Prostate gland (tissue), 2 donors: ENCODE data around the gene NEK6. TPM values are rescaled to one million over a fixed set of nuclear protein-coding genes. Genes with fewer than 3 reads are reported as not detected.
"Not testable (repeated sequence)": the region's sequence is repeated elsewhere in the genome, so short reads cannot be mapped to it uniquely, and the experiment has no call there.

ENCODE experiments used
- DNase-seq: peaks from one replicate; pipeline ENCODE4 v3.0.0-alpha.2; 2019; ENCODE audit warnings: low spot score
- H3K27ac ChIP-seq, 2 donors: fragments of 200-600 bp; sonication (generic); 2 replicates each; pipeline ENCODE4 v1.5.1; 2017 to 2019
- H3K27me3 ChIP-seq: fragments of 200-600 bp; sonication (generic); replicated peaks from 2 replicates; pipeline ENCODE4 v1.5.1; 2019; ENCODE audit not compliant: insufficient read depth
- H3K36me3 ChIP-seq, 2 donors: fragments of 200-600 bp; sonication (generic); 1 replicate in 1 of 2; 2 replicates in 1 of 2; pipeline versions ENCODE4 v1.5.1 to v1.8.1; 2017 to 2019
- H3K4me1 ChIP-seq: fragments of 200-600 bp; sonication (generic); replicated peaks from 2 replicates; pipeline ENCODE4 v1.5.1; 2019
- H3K4me3 ChIP-seq, 2 donors: fragments of 200-600 bp; sonication (generic); 2 replicates each; pipeline ENCODE4 v1.5.1; 2017 to 2019
- H3K9me3 ChIP-seq: fragments of 200-600 bp; sonication (generic); 2 replicates; pipeline ENCODE4 v1.5.1; 2017
- POLR2A ChIP-seq: fragments of 450-650 bp; IDR thresholded peaks from one replicate; pipeline ENCODE4 v1.6.1; 2016; ENCODE audit warnings: antibody characterized with exemption, mild to moderate bottlenecking
- POLR2AphosphoS5 ChIP-seq: sonication (generic); formaldehyde crosslinking; IDR thresholded peaks from one replicate; pipeline ENCODE4 v1.6.1; 2017; ENCODE audit warnings: antibody characterized with exemption
- WGBS: methylation state at CpG from one replicate; pipeline ENCODE4 v1.1.5; 2018; 5-methylcytosine and 5-hydroxymethylcytosine counted together
- intact Hi-C: fragments of 100-400 bp; cut with DNase I; formaldehyde crosslinking; loops from one replicate; pipeline ENCODE4 v1.14.2; 2022
- total RNA-seq, 2 donors: library from RNA; depleted of rRNA; stranded (reverse); fragments of >200 nt; gene quantifications; one replicate each; pipeline ENCODE4 v1.1.0, GENCODE V29; 2016
- TF ChIP-seq, protein P1 (sequence below), 4 experiments: fragments of 200-600 bp in 2 of 4; fragments of 450-650 bp in 2 of 4; sonication (generic) in 2 of 4; IDR thresholded peaks; 1 replicate in 3 of 4; 2 replicates in 1 of 4; pipeline ENCODE4 v1.5.1; 2016 to 2019; ENCODE audit warnings: antibody characterized with exemption in 4 of 4, mild to moderate bottlenecking in 2 of 4, moderate library complexity in 2 of 4

The NEK6 gene
- total RNA-seq, 2 donors from 2014 or later = 32.3 to 44.2 TPM

DNA sequence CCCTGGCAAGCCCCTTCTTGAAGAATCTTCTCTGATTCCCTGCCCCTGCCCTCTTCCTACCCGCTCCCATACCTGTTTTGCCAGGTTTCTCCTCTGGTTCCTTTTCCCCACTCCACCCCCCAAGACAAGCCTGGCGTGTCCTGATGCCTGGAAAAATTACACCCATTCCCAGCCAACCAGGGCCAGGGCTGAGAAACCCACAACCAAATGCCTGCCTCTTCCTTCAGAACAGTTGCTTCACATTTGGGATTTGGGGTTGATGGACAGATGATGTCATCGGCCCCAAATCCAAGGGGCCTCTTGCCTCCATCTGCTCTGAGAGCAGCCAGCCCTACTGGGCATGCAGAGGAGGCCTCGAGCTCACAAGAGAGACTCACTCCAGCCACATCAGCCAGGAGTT is 8.8 kb upstream of the NEK6 start:
- 76% methylated on average over 4 of the region's 4 CpGs for WGBS
- TF ChIP-seq POLR2AphosphoS5 (no peak), POLR2A (no peak)
- TF ChIP-seq, protein P1, sequence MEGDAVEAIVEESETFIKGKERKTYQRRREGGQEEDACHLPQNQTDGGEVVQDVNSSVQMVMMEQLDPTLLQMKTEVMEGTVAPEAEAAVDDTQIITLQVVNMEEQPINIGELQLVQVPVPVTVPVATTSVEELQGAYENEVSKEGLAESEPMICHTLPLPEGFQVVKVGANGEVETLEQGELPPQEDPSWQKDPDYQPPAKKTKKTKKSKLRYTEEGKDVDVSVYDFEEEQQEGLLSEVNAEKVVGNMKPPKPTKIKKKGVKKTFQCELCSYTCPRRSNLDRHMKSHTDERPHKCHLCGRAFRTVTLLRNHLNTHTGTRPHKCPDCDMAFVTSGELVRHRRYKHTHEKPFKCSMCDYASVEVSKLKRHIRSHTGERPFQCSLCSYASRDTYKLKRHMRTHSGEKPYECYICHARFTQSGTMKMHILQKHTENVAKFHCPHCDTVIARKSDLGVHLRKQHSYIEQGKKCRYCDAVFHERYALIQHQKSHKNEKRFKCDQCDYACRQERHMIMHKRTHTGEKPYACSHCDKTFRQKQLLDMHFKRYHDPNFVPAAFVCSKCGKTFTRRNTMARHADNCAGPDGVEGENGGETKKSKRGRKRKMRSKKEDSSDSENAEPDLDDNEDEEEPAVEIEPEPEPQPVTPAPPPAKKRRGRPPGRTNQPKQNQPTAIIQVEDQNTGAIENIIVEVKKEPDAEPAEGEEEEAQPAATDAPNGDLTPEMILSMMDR (IDR thresholded peaks at IDR 0.05) = no peak
- Histone ChIP-seq H3K4me3 (no peak overlapping the region), H3K9me3 (no peaks in the 10 kb centered on the region), H3K27me3 (no peaks in the 10 kb centered on the region), H3K4me1 (no peaks in the 10 kb centered on the region), H3K27ac (no peak overlapping the region), H3K36me3 (no peaks in the 10 kb centered on the region)
- intact Hi-C loops = no loop called here
- no peak for DNase-seq

DNA sequence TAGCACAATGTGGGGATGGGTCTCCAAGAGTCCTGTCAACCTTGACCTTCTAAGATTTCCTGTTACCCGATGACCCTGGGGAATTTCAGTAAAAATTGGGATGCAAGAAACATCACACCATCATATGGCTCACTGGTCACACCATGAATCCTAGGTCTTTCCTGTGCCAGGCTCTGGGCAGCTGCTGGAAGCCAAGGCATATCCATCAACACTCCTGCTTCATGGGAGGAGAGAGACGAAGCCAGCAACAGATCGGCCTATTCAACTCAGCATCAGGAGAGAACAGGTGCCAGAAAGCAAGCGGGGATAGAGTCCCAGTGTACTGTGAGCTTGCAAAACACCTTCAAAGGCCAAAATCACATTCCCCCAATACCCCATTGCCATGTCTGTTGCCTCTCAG is 6.5 kb upstream of the NEK6 start:
- intact Hi-C loops = no loop called here
- no peaks in the 10 kb centered on the region for H3K36me3 ChIP-seq
- H3K9me3 ChIP-seq = no peaks in the 10 kb centered on the region
- WGBS = 92% methylated on average over 4 of the region's 4 CpGs
- TF ChIP-seq POLR2AphosphoS5 = no peak
- TF ChIP-seq, protein P1 (IDR thresholded peaks at IDR 0.05) = no peak
- no peak for TF ChIP-seq POLR2A
- DNase-seq = no peak
- no peak overlapping the region for H3K27ac ChIP-seq
- no peaks in the 10 kb centered on the region for H3K4me1 ChIP-seq
- H3K4me3 ChIP-seq = no peak overlapping the region
- no peaks in the 10 kb centered on the region for H3K27me3 ChIP-seq

DNA sequence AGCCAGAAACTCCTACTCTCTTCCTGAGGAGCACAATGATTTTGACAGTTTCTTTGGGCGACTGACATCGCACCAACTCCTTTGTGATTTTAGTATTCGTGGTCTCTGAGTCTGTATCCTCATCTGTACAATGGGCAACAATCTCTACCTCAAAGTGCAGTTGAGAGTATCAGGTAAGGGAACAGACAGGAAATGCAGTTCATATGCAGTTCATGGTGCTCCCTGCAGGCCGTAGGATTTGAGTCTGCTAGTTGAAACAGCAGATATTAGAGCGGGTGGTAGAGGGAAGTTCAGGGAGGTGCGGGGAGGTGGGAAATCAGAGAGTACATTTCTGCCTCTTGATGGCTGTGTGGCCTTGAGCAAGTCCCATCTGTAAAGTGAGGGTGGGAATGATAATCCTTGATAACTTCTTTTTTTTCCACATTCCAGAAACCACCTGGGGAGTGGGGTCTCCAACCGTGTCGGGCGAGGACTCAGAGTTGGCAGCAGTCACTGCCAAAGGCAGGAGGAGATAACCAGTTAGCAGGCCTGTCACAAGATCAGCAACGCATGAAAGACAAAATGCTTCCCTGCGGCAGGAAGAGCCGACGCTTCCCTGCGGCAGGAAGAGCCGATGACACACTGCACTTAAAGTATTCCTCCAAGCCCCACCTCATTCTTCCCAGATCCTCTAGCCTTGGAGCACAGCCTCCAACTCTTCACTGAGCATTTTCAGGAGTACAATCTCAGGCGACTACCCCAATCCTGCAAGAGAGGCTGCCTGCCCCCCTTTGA is 6.0 kb upstream of the NEK6 start:
- no peaks in the 10 kb centered on the region for H3K36me3 ChIP-seq
- WGBS = 54% methylated on average over 16 of the region's 16 CpGs
- H3K4me3 ChIP-seq = no peak overlapping the region
- no peaks in the 10 kb centered on the region for H3K27me3 ChIP-seq
- no peaks in the 10 kb centered on the region for H3K4me1 ChIP-seq
- no peak for DNase-seq
- no peaks in the 10 kb centered on the region for H3K9me3 ChIP-seq
- intact Hi-C loops = no loop called here
- TF ChIP-seq, protein P1 (IDR thresholded peaks at IDR 0.05) = no peak
- TF ChIP-seq POLR2AphosphoS5 = no peak
- no peak for TF ChIP-seq POLR2A
- H3K27ac ChIP-seq = no peak overlapping the region

DNA sequence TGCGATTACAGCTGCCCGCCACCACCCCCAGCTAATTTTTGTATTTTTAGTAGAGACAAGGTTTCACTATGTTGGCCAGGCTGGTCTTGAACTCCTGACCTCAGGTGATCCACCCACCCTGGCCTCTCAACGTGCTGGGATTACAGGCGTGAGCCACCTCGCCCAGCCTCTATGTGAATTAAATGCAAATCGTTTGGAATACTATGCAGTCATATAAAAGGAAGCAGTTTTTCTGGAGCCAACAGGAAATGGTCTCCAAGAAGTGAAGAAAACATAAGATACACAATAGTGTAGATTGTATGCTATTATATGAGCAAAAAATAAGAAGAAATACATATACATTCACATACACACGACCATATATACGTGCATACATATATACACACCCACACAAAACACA is 4.9 kb upstream of the NEK6 start:
- H3K27me3 ChIP-seq, DNase-seq, H3K36me3 ChIP-seq, H3K4me3 ChIP-seq, H3K27ac ChIP-seq, H3K9me3 ChIP-seq, H3K4me1 ChIP-seq, intact Hi-C loops: not testable (repeated sequence)
- WGBS = 93% methylated on average over 8 of the region's 8 CpGs

DNA sequence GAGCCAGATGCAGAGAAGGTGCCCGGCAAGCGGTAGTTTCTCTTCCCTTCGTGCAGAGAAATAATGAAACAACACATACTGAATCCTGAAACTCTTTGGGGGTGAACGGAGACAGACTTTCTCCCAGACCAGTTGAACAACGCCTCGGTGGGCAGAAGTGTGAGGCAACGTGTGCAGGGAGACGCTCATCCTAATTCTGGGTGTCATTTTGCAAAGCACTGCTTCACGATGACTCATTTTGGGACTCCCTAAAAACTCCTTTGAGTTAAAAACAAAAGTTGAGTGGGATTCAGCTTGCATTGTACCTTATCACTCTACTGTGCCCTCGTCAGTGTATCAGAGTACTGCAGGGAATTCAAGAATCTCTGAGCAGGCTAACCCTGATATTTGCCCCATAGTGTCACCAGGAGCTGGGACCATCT is 3.5 kb upstream of the NEK6 start:
- no peak overlapping the region for H3K4me3 ChIP-seq
- H3K4me1 ChIP-seq = no peaks in the 10 kb centered on the region
- 75% methylated on average over 10 of the region's 10 CpGs for WGBS
- intact Hi-C loops = no loop called here
- no peaks in the 10 kb centered on the region for H3K9me3 ChIP-seq
- DNase-seq = no peak
- no peak for TF ChIP-seq POLR2AphosphoS5
- no peak for TF ChIP-seq POLR2A
- TF ChIP-seq, protein P1 (IDR thresholded peaks at IDR 0.05) = no peak
- no peak overlapping the region for H3K27ac ChIP-seq
- no peaks in the 10 kb centered on the region for H3K27me3 ChIP-seq
- no peaks in the 10 kb centered on the region for H3K36me3 ChIP-seq
